Activated CD4-positive, alpha-beta T cell treated with anti-CD3 and anti-CD28 coated beads, Interleukin-2, amount 10 ng/mL, durations not matched to agents 7 days and 5 days (primary cell): ENCODE results near the gene EML4. TPM values are rescaled to one million over a fixed set of nuclear protein-coding genes. Genes with fewer than 3 reads are reported as not detected.
A peak's percentile ranks its signal among the peaks of the same experiment; 100 is the strongest.

Experiments
- CTCF ChIA-PET: fragments of 350-600 bp; sonication (Branson Sonifier 250); formaldehyde crosslinking; loops from one replicate; lab custom pipeline; 2021; ENCODE audit warnings: antibody characterized with exemption; lab: Charles Lee
- POLR2A ChIA-PET: fragments of 350-600 bp; sonication (Branson Sonifier 250); formaldehyde crosslinking; loops from one replicate; lab custom pipeline; 2021; ENCODE audit warnings: antibody characterized with exemption; lab: Charles Lee
- DNase-seq: peaks from one replicate; pipeline ENCODE4 v3.0.0-alpha.2; 2020
- H3K27ac Mint-ChIP-seq: one replicate; pipeline ENCODE4 v1.8.0; 2021; ENCODE audit warnings: mild to moderate bottlenecking, moderate library complexity, mixed read lengths
- H3K27me3 Mint-ChIP-seq: one replicate; pipeline ENCODE4 v1.8.0; 2021; ENCODE audit warnings: mixed read lengths
- H3K36me3 Mint-ChIP-seq: one replicate; pipeline ENCODE4 v1.8.0; 2021; ENCODE audit warnings: low read depth, mixed read lengths
- H3K4me1 Mint-ChIP-seq: one replicate; pipeline ENCODE4 v1.8.0; 2021; ENCODE audit warnings: mixed read lengths
- H3K4me3 Mint-ChIP-seq: one replicate; pipeline ENCODE4 v1.8.0; 2021; ENCODE audit warnings: mild to moderate bottlenecking, moderate library complexity, mixed read lengths
- H3K9me3 Mint-ChIP-seq: one replicate; pipeline ENCODE4 v1.8.0; 2021; ENCODE audit warnings: mixed read lengths
- total RNA-seq, 2 experiments: library from RNA; stranded (reverse); gene quantifications; one replicate each; pipeline ENCODE4 v1.2.3, GENCODE V29; 2021

The EML4 gene
- total RNA-seq, 2 experiments from 2014 or later: 93.8 to 99.6 TPM

- Mint-ChIP-seq H3K4me1 (peaks cover 35% of the 10 kb centered on the region), H3K27ac (no peak overlapping the region), H3K9me3 (no peaks in the 10 kb centered on the region), H3K4me3 (no peak overlapping the region), H3K27me3 (no peaks in the 10 kb centered on the region), H3K36me3 (peaks cover 7% of the 10 kb centered on the region)
- DNase-seq: no peak
- POLR2A ChIA-PET: no interaction called here
- CTCF ChIA-PET: interaction anchor here (0.6 to 1.7 kb wide), 4 partner anchors 9 to 149 kb away, joined by 3 to 5 read pairs (median 4); no protein-coding TSS in a partner anchor
These were observed 70.1 kb downstream of the EML4 start for GRCh38 chr2:42239289-42239661.

- Mint-ChIP-seq H3K9me3 (no peaks in the 10 kb centered on the region), H3K4me1 (peaks cover 38% of the 10 kb centered on the region), H3K27ac (no peak overlapping the region), H3K4me3 (no peak overlapping the region), H3K27me3 (no peaks in the 10 kb centered on the region), H3K36me3 (peaks cover 7% of the 10 kb centered on the region)
- DNase-seq: no peak
- POLR2A ChIA-PET: no interaction called here
- CTCF ChIA-PET: interaction anchor here (0.6 to 1.7 kb wide), 4 partner anchors 10 to 149 kb away, joined by 3 to 5 read pairs (median 4); no protein-coding TSS in a partner anchor
These were observed 70.7 kb downstream of the EML4 start for GRCh38 chr2:42239811-42240210.

GRCh38 chr2:42241517-42241916 lies 72.4 kb downstream of the EML4 start:
- H3K27ac Mint-ChIP-seq: no peak overlapping the region

DNA sequence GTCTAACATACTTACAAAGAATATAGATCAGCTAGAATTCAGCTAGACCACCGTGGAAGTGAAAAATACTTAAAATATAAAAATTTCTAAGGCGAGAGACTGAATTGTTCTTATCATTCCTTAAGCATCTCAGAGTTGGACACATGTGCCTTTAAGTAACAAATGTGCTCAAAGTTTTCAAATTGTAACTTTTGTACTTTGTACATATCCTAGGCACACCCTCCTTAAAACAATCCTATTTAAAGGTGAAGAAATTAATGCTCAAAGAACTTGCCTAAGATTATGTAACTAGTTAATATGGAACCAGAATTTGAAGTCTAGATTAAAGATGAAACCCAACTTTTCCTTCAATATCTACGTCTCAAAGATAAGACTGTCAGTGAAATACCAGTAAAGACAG lies 74.1 kb downstream of the EML4 start:
- no peak for DNase-seq
- Mint-ChIP-seq H3K4me3 (no peak overlapping the region), H3K27me3 (no peaks in the 10 kb centered on the region), H3K4me1 (peaks cover 25% of the 10 kb centered on the region), H3K9me3 (no peaks in the 10 kb centered on the region), H3K36me3 (peaks cover 22% of the 10 kb centered on the region), H3K27ac (no peak overlapping the region)
- POLR2A ChIA-PET: no interaction called here
- CTCF ChIA-PET: interaction anchor here (1.0 kb wide), 1 partner anchor 9 kb away, joined by 3 read pairs; no protein-coding TSS in a partner anchor

More at GRCh38 chr2:42241517-42241916, 72.4 kb downstream of the EML4 start:
- POLR2A ChIA-PET: no interaction called here
- H3K36me3 Mint-ChIP-seq: peaks cover 14% of the 10 kb centered on the region
- DNase-seq: no peak
- no peak overlapping the region for H3K4me3 Mint-ChIP-seq
- no peaks in the 10 kb centered on the region for H3K9me3 Mint-ChIP-seq
- peaks cover 32% of the 10 kb centered on the region for H3K4me1 Mint-ChIP-seq
- H3K27me3 Mint-ChIP-seq: no peaks in the 10 kb centered on the region
- CTCF ChIA-PET: interaction anchor here (0.8 to 1.6 kb wide), 3 partner anchors 14 to 145 kb away, joined by 3 to 4 read pairs (median 3); no protein-coding TSS in a partner anchor

- H3K4me3 Mint-ChIP-seq: no peak overlapping the region
- H3K27me3 Mint-ChIP-seq: no peaks in the 10 kb centered on the region
- H3K9me3 Mint-ChIP-seq: no peaks in the 10 kb centered on the region
- no peak overlapping the region for H3K27ac Mint-ChIP-seq
- ChIA-PET POLR2A (no interaction called here), CTCF (no interaction called here)
- no peak for DNase-seq
- H3K36me3 Mint-ChIP-seq: peaks cover 24% of the 10 kb centered on the region
- peaks cover 22% of the 10 kb centered on the region for H3K4me1 Mint-ChIP-seq
These were observed 75.4 kb downstream of the EML4 start for GRCh38 chr2:42244520-42244919.

DNA sequence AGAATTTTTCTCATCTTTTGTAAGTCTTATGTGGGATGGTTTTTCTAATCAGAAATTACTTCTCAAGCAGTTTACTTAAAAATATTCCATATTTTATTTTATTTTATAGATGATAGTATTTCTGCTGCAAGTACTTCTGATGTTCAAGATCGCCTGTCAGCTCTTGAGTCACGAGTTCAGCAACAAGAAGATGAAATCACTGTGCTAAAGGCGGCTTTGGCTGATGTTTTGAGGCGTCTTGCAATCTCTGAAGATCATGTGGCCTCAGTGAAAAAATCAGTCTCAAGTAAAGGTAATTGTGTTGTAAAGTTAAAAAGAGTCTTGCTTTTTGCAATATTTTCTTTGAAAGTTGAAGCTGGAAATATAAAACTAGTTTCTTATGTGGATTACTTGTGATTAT lies 76.2 kb downstream of the EML4 start:
- no peak overlapping the region for H3K27ac Mint-ChIP-seq
- no peaks in the 10 kb centered on the region for H3K9me3 Mint-ChIP-seq
- H3K4me3 Mint-ChIP-seq: no peak overlapping the region
- peaks cover 28% of the 10 kb centered on the region for H3K4me1 Mint-ChIP-seq
- ChIA-PET CTCF (no interaction called here), POLR2A (no interaction called here)
- no peak for DNase-seq
- peaks cover 32% of the 10 kb centered on the region for H3K36me3 Mint-ChIP-seq
- H3K27me3 Mint-ChIP-seq: no peaks in the 10 kb centered on the region

DNA sequence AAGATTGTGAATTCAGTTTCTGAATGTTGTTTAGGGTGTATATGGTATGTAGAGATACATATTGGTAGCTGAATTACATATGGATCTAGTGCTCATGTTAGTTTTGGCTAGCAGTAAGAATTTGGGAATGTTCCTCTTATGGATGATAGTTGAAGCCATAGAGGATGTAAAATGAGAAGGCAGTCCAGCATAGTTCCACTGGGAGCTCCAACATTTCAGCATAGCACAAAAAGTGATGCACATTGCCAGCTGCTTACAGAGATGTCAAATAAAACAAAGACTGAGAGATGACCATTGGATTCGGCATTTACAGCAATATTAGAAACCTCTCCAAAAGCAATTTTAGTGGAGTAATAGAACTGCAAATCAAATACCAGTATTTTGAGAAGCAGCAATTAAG lies 77.4 kb downstream of the EML4 start:
- CTCF ChIA-PET: no interaction called here
- H3K27me3 Mint-ChIP-seq: no peaks in the 10 kb centered on the region
- no peak overlapping the region for H3K27ac Mint-ChIP-seq
- H3K4me1 Mint-ChIP-seq: peaks cover 24% of the 10 kb centered on the region
- POLR2A ChIA-PET: no interaction called here
- H3K36me3 Mint-ChIP-seq: peaks cover 41% of the 10 kb centered on the region
- H3K4me3 Mint-ChIP-seq: no peak overlapping the region
- DNase-seq: no peak
- H3K9me3 Mint-ChIP-seq: no peaks in the 10 kb centered on the region

DNA sequence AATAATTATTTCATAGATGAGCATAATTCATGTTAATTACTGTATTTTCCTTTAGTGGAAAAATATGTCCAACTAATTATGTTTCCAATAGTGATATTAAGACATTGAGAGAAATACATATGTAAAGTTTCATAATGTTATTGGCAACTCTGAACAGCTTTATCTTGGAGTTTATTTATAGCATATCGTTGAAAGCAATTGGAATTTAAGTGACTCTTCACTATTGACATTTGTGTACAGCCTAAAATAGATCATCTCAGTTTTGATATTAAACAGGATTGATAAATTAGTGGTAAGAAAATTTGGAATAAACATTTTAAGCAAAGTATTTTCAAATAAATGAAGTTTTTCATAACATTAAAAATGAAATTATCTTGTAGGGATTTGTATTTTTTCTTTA lies 79.7 kb downstream of the EML4 start:
- POLR2A ChIA-PET: no interaction called here
- H3K4me1 Mint-ChIP-seq: peaks cover 29% of the 10 kb centered on the region
- H3K27ac Mint-ChIP-seq: no peak overlapping the region
- H3K27me3 Mint-ChIP-seq: no peaks in the 10 kb centered on the region
- CTCF ChIA-PET: no interaction called here
- no peak overlapping the region for H3K4me3 Mint-ChIP-seq
- peaks cover 59% of the 10 kb centered on the region for H3K36me3 Mint-ChIP-seq
- no peaks in the 10 kb centered on the region for H3K9me3 Mint-ChIP-seq
- no peak for DNase-seq

DNA sequence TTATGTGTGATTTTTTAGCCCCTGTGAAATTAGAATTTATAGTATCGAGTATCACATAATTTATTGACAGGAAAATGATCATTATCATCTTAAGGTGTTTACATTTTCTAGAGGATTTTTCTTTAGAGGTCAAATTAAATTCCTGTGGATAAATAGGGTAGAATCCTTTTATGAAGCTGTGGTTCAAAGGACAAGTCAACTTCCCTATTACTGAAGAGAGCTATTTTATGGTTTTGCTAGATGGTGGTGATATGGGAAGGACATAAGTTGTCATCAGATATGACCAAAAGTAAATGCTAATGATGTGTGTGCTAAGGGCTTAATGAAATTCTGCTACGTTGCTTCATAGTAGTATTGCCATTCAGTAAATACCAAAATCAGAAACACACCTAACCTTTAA lies 80.1 kb downstream of the EML4 start:
- no peak overlapping the region for H3K27ac Mint-ChIP-seq
- DNase-seq: no peak
- H3K9me3 Mint-ChIP-seq: no peaks in the 10 kb centered on the region
- peaks cover 62% of the 10 kb centered on the region for H3K36me3 Mint-ChIP-seq
- H3K4me3 Mint-ChIP-seq: no peak overlapping the region
- peaks cover 34% of the 10 kb centered on the region for H3K4me1 Mint-ChIP-seq
- no peaks in the 10 kb centered on the region for H3K27me3 Mint-ChIP-seq
- CTCF ChIA-PET: no interaction called here
- POLR2A ChIA-PET: no interaction called here

GRCh38 chr2:42249887-42250286 lies 80.7 kb downstream of the EML4 start:
- peaks cover 36% of the 10 kb centered on the region for H3K4me1 Mint-ChIP-seq
- DNase-seq: no peak
- ChIA-PET POLR2A (no interaction called here), CTCF (no interaction called here)
- H3K9me3 Mint-ChIP-seq: peaks cover 3% of the 10 kb centered on the region
- no peak overlapping the region for H3K4me3 Mint-ChIP-seq
- H3K27ac Mint-ChIP-seq: no peak overlapping the region
- H3K27me3 Mint-ChIP-seq: no peaks in the 10 kb centered on the region
- peaks cover 68% of the 10 kb centered on the region for H3K36me3 Mint-ChIP-seq

GRCh38 chr2:42250925-42251324 lies 81.8 kb downstream of the EML4 start:
- DNase-seq: no peak
- ChIA-PET CTCF (no interaction called here), POLR2A (no interaction called here)
- no peak overlapping the region for H3K4me3 Mint-ChIP-seq
- no peaks in the 10 kb centered on the region for H3K27me3 Mint-ChIP-seq
- H3K36me3 Mint-ChIP-seq: peaks cover 70% of the 10 kb centered on the region
- H3K27ac Mint-ChIP-seq: no peak overlapping the region
- H3K4me1 Mint-ChIP-seq: peaks cover 42% of the 10 kb centered on the region
- peaks cover 3% of the 10 kb centered on the region for H3K9me3 Mint-ChIP-seq

GRCh38 chr2:42252464-42252863 lies 83.3 kb downstream of the EML4 start:
- peaks cover 3% of the 10 kb centered on the region for H3K9me3 Mint-ChIP-seq

DNA sequence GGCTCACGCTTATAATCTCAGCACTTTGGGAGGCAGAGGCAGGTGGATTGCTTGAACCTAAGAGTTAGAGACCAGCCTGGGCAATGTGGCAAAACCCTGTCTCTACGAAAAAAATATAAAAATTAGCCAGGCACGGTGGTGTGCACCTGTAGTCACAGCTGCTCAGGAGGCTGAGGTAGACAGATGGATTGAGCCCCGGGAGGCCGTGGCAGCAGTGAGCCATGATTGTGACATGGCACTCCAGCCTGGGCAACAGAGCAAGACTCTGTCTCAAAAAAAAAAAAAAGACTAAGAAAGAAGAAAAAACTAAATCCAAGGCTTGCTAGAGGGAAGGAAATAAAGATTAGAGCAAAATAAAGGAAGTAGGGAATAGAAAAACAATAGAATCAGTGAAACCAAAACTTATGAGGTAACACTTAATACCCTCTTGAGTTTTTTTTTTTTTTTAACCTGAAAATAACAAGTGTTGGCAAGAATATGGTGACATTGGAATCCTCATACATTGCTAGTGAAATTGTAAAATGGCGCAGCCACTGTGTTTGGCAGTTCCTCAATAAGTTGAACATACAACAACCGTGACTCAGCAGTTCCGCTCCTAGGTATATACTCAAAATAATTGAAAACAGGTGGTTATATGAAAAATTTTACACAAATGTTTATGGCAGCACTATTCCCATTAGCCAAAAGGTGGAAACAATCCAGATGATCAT lies 85.2 kb downstream of the EML4 start:
- no peaks in the 10 kb centered on the region for H3K27me3 Mint-ChIP-seq
- H3K4me3 Mint-ChIP-seq: no peak overlapping the region
- no peak for DNase-seq
- peaks cover 60% of the 10 kb centered on the region for H3K4me1 Mint-ChIP-seq
- ChIA-PET POLR2A (no interaction called here), CTCF (no interaction called here)
- peaks cover 77% of the 10 kb centered on the region for H3K36me3 Mint-ChIP-seq
- peak overlapping the region; percentile 60 for H3K27ac Mint-ChIP-seq
- peaks cover 3% of the 10 kb centered on the region for H3K9me3 Mint-ChIP-seq

More at GRCh38 chr2:42252464-42252863, 83.3 kb downstream of the EML4 start:
- no peak for DNase-seq
- Mint-ChIP-seq H3K4me1 (peaks cover 55% of the 10 kb centered on the region), H3K36me3 (peaks cover 69% of the 10 kb centered on the region), H3K27me3 (no peaks in the 10 kb centered on the region), H3K4me3 (no peak overlapping the region), H3K27ac (no peak overlapping the region)
- ChIA-PET POLR2A (interaction anchor here (0.6 kb wide), 1 partner anchor 579 kb away, joined by 4 read pairs; no protein-coding TSS in a partner anchor), CTCF (no interaction called here)
